Activated T-helper 2 cell treated with anti-CD3 and anti-CD28 coated beads, Interferon-gamma antibody, Interleukin-2, Interleukin-4, amounts not matched to agents 10 μg/mL and 5 μg/mL and 100 μg/mL, durations not matched to agents 14 hours and 24 hours and 36 hours (primary cell): ENCODE data around the gene CYP26A1. TPM values are rescaled to one million over a fixed set of nuclear protein-coding genes. Genes with fewer than 3 reads are reported as not detected.

Experiments used
- DNase-seq: peaks from one replicate; pipeline ENCODE4 v3.0.0; 2021; ENCODE audit warnings: low spot score
- H3K27ac Mint-ChIP-seq: one replicate; pipeline ENCODE4 v1.8.0; 2021; ENCODE audit warnings: mixed read lengths
- H3K27me3 Mint-ChIP-seq: one replicate; pipeline ENCODE4 v1.8.0; 2021; ENCODE audit warnings: low read depth, mixed read lengths
- H3K36me3 Mint-ChIP-seq: one replicate; pipeline ENCODE4 v1.8.0; 2021; ENCODE audit warnings: low read depth, mixed read lengths
- H3K4me1 Mint-ChIP-seq: one replicate; pipeline ENCODE4 v1.8.0; 2021; ENCODE audit warnings: low read depth, mixed read lengths
- H3K4me3 Mint-ChIP-seq: one replicate; pipeline ENCODE4 v1.8.0; 2021; ENCODE audit warnings: low read depth, mild to moderate bottlenecking, moderate library complexity, mixed read lengths
- H3K9me3 Mint-ChIP-seq: one replicate; pipeline ENCODE4 v1.8.0; 2021; ENCODE audit warnings: mixed read lengths
- intact Hi-C: fragments of 100-400 bp; cut with micrococcal nuclease; formaldehyde crosslinking; loops from one replicate; pipeline ENCODE4 v1.15.1; 2023
- total RNA-seq: library from RNA; stranded (reverse); gene quantifications from 2 replicates; pipeline ENCODE4 v1.2.3, GENCODE V29; 2022

Gene CYP26A1
- total RNA-seq, 1 donor from 2014 or later = not detected

DNA sequence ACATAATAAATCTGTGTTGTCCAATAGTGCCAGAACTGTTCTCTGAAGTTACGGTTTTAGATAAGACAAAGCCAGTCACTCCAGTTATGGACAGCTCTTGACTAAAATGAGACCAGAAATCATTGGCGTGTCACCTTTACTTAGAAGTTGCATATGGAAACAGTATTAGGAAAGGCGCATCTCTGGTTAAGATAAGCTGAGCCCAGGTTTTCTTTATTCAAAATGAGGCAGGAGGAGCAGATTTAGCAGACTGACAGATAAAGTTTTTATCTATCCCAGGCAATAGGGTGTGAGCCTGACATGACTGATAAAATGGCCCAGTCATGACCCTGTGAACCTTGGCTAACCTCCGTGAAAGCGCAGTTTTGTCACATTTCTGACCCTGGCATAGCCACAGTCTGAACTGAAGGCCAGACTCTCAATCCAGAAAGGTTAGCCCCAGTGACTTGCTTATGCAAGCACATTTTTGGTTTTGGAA is 4.2 kb downstream of the CYP26A1 start:
- peaks cover 53% of the 10 kb centered on the region for H3K27me3 Mint-ChIP-seq
- no peak overlapping the region for H3K27ac Mint-ChIP-seq
- H3K9me3 Mint-ChIP-seq = no peaks in the 10 kb centered on the region
- intact Hi-C loops = loop anchor here (5.0 kb wide), 1 partner anchor 279 kb away; no protein-coding TSS in a partner anchor
- no peaks in the 10 kb centered on the region for H3K36me3 Mint-ChIP-seq
- H3K4me1 Mint-ChIP-seq = peaks cover 15% of the 10 kb centered on the region
- DNase-seq = no peak
- H3K4me3 Mint-ChIP-seq = no peak overlapping the region

DNA sequence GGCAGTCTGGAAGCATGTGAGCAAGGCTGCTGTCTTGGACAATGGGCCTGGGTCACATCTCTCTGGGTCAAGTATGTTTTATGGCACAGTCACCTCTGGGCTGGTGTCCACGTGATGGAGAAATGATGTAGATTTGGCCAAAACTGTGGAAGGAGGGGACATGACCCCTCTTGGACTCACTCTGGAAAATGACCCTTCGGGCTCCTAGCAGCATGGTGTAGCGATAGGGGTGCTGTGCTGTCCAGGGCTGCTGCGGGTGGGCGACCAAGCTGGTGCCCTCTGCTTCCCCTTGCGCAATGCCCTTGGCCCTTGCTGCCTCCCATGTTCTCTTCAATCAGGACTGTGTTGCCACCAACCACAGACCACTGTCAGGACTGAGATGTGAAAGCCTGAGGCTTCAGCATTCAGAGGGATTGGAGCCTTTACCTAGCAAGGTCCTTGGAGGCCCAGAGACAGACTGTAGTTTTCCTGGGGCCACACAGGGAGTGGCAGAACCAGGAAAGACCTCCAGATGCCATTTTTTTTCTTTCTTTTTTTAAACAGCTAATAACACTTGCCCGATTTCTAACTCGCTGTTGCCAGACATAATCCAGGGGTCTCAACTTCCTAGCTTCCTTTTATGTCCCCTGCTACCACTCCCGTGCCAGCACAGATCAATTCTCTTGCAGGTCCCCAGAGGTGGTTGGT is 6.1 kb downstream of the CYP26A1 start:
- Mint-ChIP-seq H3K9me3 (no peaks in the 10 kb centered on the region), H3K36me3 (no peaks in the 10 kb centered on the region), H3K4me3 (no peak overlapping the region), H3K27ac (no peak overlapping the region), H3K27me3 (peaks cover 50% of the 10 kb centered on the region), H3K4me1 (peaks cover 11% of the 10 kb centered on the region)
- no peak for DNase-seq
- intact Hi-C loops = loop anchor here (2.0 to 5.0 kb wide), 2 partner anchors 209 to 277 kb away; no protein-coding TSS in a partner anchor

DNA sequence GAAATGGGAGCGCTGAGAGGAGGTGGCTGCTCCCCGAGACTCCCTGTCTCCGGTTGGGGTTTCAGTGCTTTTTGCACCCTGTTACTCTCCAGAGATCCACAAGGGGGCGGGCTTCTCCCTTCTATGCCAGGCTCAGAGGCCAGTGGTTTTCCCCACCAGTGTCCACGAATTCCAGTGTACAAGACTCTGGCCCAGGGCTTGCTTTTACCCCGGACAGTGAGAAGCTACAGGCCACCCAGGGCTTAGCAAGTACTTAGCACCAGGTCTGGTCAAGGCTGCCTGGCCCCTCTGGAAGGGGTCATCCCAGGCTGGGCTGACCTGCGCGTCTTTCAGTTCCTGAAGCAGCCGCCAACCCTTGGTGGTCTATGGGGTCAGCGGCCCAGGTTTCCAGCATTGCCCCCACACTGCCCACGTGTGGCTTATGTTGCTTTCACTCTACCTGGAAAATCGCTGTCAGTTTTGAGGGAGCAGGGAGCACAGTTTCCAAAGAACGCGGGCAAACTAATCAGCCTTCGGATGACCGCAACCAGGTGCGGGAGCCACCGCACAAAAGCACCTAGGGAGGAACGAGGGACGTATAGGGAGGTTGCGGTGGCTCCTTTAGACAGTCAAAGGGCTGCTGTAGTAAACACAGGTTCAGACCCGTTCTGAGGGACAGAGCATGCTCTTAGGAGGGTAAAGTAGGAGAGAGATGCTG is 6.8 kb downstream of the CYP26A1 start:
- no peak for DNase-seq
- peaks cover 44% of the 10 kb centered on the region for H3K27me3 Mint-ChIP-seq
- H3K27ac Mint-ChIP-seq = no peak overlapping the region
- H3K36me3 Mint-ChIP-seq = no peaks in the 10 kb centered on the region
- intact Hi-C loops = loop anchor here (2.0 kb wide), 1 partner anchor 208 kb away; no protein-coding TSS in a partner anchor
- no peak overlapping the region for H3K4me3 Mint-ChIP-seq
- peaks cover 10% of the 10 kb centered on the region for H3K4me1 Mint-ChIP-seq
- H3K9me3 Mint-ChIP-seq = no peaks in the 10 kb centered on the region

DNA sequence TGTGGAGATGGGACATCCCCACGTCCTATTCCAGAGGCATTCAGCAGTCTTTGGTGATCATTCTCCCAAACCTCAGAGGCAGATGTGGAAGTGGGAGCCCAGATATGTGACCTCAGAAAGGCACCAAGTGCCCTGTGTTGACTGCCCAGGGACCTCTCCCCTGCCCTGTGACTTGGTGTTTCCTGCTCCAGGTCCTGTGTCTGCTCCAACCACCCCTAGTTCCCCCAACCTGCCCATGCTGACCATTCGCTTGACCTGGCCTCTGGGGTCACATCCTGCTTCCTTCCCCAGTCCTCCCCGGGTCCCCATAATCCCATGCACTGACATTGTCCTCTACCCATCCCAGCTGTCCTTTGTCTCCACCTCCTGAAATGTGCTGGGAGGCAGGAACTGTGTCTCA is 7.6 kb downstream of the CYP26A1 start:
- Mint-ChIP-seq H3K27ac (no peak overlapping the region), H3K4me1 (peaks cover 5% of the 10 kb centered on the region), H3K36me3 (no peaks in the 10 kb centered on the region), H3K27me3 (peaks cover 39% of the 10 kb centered on the region), H3K9me3 (no peaks in the 10 kb centered on the region), H3K4me3 (no peak overlapping the region)
- DNase-seq = no peak
- intact Hi-C loops = loop anchor here (2.0 kb wide), 1 partner anchor 207 kb away; no protein-coding TSS in a partner anchor

DNA sequence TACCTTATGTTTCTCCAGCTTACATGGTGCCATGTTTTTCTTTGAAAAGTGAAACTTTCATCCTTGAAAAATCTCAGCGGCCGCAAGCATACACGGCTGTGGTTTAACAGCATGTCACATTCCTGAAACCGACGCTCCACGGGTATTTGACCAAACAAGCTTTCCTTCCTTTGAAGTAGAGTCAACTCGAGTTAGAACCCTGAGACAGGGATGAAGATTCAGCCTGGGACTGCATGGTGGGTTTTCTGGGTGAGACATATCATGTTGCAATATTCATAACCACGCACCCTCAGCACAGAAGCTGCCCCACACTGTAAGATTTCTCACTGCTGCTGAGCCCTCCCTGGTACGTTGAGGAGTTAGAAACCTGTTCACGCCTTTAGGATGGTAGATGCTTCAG is 8.1 kb downstream of the CYP26A1 start:
- DNase-seq = no peak
- intact Hi-C loops = loop anchor here (2.0 kb wide), 1 partner anchor 207 kb away; no protein-coding TSS in a partner anchor
- no peak overlapping the region for H3K27ac Mint-ChIP-seq
- H3K4me3 Mint-ChIP-seq = no peak overlapping the region
- H3K36me3 Mint-ChIP-seq = no peaks in the 10 kb centered on the region
- H3K9me3 Mint-ChIP-seq = no peaks in the 10 kb centered on the region
- H3K4me1 Mint-ChIP-seq = peaks cover 2% of the 10 kb centered on the region
- H3K27me3 Mint-ChIP-seq = peaks cover 34% of the 10 kb centered on the region

DNA sequence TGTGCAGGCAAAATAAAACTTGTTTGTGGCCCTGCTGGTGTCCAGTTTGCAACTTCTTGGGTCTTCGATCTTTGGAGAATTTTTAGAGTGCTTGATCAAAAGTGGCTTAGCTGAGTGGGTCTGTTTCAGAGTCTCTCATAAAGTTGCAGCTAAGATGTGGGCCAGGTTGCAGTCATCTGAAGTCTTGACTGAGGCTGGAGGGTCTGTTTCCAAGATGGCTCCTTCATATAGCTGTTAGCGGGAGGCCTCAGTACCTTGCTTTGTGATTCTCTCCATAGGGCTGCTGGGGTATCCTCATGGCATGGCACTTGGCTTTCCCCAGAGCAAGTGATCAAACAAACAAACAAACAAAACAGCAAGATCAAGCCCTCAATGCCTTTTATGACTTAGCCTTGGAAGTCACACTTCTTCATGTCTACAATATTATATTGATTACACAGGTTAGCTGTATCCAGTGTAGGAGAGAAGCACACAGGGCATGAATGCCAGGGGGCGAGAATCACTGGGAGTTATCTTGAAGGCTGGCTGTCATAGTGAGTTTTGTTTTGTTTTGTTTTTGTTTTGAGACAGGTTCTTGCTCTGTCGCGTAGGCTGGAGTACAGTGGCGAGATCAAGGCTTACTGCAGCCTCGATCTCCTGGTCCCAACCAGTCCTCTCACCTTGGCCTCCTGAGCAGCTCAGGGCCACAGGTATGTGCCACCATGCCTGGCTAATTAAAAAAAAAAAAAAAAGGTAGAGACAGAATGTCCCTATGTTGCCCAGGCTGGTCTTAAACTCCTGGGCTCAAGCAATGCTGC is 10.2 kb downstream of the CYP26A1 start:
- DNase-seq = no peak
- intact Hi-C loops = no loop called here
- Mint-ChIP-seq H3K4me3 (no peak overlapping the region), H3K9me3 (no peaks in the 10 kb centered on the region), H3K4me1 (peaks cover 2% of the 10 kb centered on the region), H3K36me3 (no peaks in the 10 kb centered on the region), H3K27me3 (peaks cover 27% of the 10 kb centered on the region), H3K27ac (no peak overlapping the region)

DNA sequence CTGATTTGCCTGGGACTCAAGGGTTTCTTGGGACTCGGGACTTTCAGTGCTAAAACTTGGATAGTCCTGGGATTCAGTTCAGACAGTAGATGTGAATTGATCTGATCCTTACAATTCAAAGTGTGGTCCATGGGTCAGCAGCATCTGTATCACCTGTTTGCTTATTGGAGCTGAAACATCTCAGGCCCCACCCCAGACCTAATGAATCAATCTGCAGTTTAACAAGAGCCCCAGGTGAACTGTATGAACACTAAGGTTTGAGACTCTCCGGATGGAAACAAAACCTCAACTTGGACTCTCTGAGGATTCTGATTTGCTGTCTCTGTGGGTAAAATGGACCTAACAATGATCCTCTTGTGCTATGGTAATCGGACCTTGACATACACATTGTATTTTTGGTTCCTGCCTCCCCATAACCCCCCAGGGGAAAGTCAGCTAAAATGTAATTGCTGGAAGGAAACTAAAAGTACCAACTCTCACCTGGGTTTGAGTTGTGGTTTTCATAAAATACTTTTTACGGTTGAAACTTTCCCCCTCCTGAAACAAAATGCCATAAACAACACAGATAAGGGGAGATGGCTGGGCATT is 11.7 kb downstream of the CYP26A1 start:
- Mint-ChIP-seq H3K4me3 (no peak overlapping the region), H3K36me3 (no peaks in the 10 kb centered on the region), H3K4me1 (no peaks in the 10 kb centered on the region), H3K9me3 (no peaks in the 10 kb centered on the region), H3K27me3 (peaks cover 19% of the 10 kb centered on the region), H3K27ac (no peak overlapping the region)
- DNase-seq = no peak
- intact Hi-C loops = no loop called here

DNA sequence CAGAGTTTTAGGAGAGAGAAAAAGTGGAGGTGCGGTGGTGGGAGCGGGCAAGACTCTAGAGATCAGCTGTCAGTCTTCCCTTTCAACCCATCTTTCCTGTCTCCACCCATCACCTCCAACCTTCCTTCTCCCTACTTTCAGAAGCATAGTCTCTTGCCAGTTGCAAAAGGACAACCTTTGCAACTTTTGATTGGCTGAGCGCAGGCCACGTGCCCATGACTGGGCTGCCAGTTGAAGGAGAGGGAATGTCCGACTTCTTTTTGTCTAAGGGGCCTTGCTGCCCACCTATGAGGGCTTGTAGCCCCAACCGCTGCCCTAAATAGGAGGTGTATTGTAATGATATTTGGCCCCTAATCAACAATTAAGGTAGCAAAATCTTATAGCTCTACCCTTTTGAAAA is 12.6 kb downstream of the CYP26A1 start:
- Mint-ChIP-seq H3K36me3 (no peaks in the 10 kb centered on the region), H3K9me3 (no peaks in the 10 kb centered on the region), H3K4me1 (no peaks in the 10 kb centered on the region), H3K27me3 (peaks cover 19% of the 10 kb centered on the region), H3K4me3 (no peak overlapping the region), H3K27ac (no peak overlapping the region)
- no peak for DNase-seq
- intact Hi-C loops = no loop called here

DNA sequence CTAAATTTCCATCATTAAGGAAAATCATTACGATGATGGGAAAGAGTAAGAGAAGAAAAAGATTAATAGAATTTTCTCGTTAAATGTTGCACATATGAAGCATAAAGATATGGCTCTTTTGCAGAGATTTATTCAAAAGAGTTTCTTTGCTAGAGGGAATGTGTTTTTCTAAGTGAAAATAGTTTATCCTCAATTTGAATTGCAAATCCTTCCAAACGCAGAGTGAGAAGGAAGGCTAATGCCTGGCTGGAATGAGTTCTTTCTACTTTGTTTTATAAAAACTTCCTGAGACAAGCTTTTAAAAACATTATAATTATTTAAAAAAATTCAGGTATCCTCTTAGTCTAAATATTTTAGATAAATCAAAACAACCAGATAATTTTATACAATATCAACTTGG is 14.2 kb downstream of the CYP26A1 start:
- no peak for DNase-seq
- Mint-ChIP-seq H3K4me1 (no peaks in the 10 kb centered on the region), H3K27me3 (peaks cover 15% of the 10 kb centered on the region), H3K9me3 (no peaks in the 10 kb centered on the region), H3K4me3 (no peak overlapping the region), H3K36me3 (no peaks in the 10 kb centered on the region), H3K27ac (no peak overlapping the region)
- intact Hi-C loops = no loop called here

DNA sequence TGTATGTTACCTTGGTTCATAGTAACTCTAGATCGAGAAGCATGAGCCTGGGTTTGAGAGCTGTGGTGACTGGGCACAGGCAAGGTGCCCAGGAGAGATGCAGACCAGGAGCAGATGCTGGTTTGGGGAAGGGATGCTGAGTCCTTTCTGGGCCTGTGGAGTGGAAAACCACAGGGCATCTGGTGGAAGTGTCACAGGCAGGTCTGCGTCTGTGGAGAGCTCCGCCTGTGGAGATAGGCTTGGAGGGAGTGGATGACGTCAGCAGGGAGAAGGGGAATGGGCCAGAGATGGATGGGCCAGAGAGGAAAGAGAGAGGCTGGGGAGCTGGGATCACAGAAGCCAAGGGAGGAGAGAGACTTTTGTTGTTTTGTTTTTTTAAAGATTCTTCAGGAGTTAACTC is 14.8 kb downstream of the CYP26A1 start:
- Mint-ChIP-seq H3K9me3 (no peaks in the 10 kb centered on the region), H3K4me3 (no peak overlapping the region), H3K27me3 (peaks cover 17% of the 10 kb centered on the region), H3K27ac (no peak overlapping the region), H3K36me3 (no peaks in the 10 kb centered on the region), H3K4me1 (no peaks in the 10 kb centered on the region)
- no peak for DNase-seq
- intact Hi-C loops = no loop called here

DNA sequence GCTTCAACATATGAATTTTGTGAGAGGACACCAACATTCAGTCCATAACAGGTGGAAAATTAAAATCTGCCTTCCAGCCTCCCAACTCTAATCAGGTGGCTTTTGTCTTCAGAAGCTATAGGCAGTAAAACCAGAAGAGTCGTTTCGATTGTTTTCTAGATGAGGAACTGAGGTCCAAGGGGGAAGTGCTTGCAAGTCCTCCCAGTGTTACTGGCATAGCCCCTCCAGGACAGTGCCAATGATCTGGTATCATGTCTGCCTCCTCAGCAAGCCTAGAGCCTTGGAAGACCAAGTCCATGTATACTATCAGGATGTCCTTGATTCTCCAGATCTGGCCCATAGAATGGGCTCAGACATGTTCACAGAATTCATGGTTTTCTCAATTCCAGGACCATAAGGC is 16.9 kb downstream of the CYP26A1 start:
- H3K4me1 Mint-ChIP-seq = no peaks in the 10 kb centered on the region
- DNase-seq = no peak
- no peak overlapping the region for H3K27ac Mint-ChIP-seq
- no peaks in the 10 kb centered on the region for H3K9me3 Mint-ChIP-seq
- intact Hi-C loops = no loop called here
- no peak overlapping the region for H3K4me3 Mint-ChIP-seq
- H3K36me3 Mint-ChIP-seq = no peaks in the 10 kb centered on the region
- peaks cover 11% of the 10 kb centered on the region for H3K27me3 Mint-ChIP-seq

DNA sequence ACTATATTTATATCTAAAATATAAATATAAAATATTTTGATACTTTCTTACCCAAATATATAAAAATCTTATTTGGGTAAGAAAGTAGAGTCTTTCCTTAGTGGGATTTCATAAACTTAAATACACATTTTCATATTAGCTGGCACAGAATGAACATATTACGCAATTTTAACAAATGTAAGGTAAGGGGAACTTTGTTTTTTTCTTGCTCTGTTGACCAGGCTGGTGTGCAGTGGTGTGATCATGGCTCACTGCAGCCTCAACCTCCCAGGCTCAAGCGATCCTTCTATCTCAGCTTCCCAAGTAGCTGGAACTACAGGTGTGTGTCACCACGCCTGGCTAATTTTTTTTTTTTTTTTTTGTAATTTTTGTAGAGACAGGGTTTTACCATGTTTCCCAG is 18.3 kb downstream of the CYP26A1 start:
- DNase-seq = no peak
- no peak overlapping the region for H3K27ac Mint-ChIP-seq
- intact Hi-C loops = no loop called here
- H3K4me1 Mint-ChIP-seq = no peaks in the 10 kb centered on the region
- no peaks in the 10 kb centered on the region for H3K9me3 Mint-ChIP-seq
- no peaks in the 10 kb centered on the region for H3K36me3 Mint-ChIP-seq
- peaks cover 9% of the 10 kb centered on the region for H3K27me3 Mint-ChIP-seq
- no peak overlapping the region for H3K4me3 Mint-ChIP-seq
